ENCODE measurements around the gene GRIK4.

Gene GRIK4

DNA sequence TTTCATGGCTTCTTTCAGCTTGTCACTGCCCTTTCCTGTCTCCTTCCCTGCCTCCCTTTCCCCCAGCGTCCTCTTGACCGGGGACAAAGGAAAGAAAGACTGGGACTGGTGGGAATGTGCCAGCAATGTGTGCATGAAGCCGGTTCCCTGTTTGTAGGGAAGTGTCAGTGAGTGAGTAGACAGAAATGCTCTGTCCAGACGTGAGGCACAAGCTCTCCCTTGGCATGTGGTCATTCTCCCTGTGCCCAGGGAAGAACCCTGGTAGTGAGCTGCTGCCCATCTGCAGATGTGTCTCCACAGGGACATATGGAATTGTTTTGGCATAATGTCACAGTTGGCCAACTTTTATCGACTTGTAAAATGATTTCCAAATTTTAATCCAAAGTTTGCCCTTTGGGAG lies 426.0 kb downstream of the GRIK4 start:
- DNase-seq (ENCODE audit: low spot score): no peak
- no peak for FAIRE-seq

DNA sequence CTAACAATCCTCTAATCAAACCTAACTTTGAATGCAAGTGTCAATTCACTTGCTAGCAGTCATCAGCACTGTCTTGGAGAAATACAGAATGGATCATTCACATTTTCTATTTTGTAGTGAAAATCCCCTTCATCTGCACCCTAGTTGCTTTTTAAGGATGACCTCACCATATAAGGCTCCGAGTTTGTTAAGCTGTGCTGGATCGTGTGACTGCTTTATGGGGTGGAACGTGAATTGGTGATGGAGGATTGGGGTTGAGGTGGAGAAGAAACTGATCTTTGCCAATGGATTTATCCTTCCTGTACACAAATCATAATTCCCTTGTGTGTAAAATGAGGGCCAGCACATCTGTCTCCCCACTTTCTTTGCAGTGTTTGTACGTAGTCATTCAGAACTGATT lies 426.7 kb downstream of the GRIK4 start:
- FAIRE-seq (no peak), DNase-seq (ENCODE audit: low spot score) (no peak)

DNA sequence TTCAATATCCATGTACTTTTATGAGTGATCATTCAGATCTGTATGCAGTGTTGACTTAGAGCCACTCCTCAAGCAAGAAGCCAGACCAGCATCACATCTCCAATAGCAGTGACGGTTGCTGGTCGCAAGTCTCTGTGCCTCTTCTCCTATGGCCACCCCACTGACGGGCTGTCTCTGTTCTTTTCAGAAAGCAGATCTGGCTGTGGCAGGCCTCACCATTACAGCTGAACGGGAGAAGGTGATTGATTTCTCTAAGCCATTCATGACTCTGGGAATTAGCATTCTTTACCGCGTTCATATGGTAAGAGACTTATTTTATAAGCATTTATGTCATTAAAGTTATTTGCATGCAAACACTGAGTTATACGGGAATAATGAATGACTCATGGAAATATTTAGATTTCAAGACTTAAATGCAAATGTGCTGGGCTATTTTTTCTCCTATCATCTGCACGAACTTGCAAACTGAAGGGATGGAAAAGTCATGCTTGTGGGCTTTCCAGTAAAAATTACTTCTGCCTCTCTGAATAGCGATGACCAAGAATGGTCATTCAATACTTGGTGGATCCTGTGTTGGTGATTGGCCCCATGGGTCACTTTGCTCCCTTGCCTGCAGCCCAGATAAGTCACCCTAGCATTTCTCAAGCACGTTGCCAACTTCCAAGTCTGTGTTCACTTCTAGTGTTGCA lies 428.8 kb downstream of the GRIK4 start:
- FAIRE-seq (no peak), DNase-seq (ENCODE audit: low spot score) (no peak)

DNA sequence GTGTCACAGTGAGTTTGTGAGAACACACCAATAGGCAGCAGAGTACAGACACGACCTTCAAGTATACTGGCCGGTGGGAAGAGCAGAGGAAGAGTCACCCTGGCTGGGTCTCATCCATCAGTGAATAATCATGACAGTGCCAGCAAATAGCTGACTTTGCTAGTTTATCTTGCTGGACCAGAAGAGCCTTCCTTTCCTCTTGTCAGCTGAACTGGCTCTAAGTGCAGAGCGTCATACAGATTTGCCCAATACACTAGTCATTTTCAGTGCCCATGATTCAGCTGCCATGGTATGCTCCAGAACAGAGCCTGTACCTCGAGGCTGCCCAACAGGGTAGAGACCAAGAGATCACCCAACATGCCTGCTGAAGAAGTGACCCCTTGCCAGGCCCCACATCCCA lies 429.5 kb downstream of the GRIK4 start:
- no peak for DNase-seq (ENCODE audit: low spot score)
- no peak for FAIRE-seq

DNA sequence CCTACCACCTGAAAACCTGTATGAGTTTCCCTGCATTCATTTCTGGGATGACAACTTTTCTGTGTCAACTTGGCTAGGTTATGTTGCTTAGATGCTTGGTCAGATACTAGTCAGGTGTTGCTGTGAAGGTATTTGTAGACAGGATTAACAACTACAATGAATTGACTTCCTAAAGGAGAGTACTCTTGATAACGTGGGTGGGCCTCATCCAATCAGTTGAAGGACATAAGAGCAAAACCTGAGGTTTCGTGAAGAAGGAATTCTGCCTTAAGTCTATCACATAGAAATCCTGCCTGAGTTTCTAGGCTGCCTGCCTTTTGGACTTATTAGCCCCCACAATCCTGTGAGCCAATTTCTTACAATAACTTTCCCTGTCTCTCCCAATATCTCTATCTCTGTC lies 431.2 kb downstream of the GRIK4 start:
- FAIRE-seq (no peak), DNase-seq (ENCODE audit: low spot score) (no peak)

DNA sequence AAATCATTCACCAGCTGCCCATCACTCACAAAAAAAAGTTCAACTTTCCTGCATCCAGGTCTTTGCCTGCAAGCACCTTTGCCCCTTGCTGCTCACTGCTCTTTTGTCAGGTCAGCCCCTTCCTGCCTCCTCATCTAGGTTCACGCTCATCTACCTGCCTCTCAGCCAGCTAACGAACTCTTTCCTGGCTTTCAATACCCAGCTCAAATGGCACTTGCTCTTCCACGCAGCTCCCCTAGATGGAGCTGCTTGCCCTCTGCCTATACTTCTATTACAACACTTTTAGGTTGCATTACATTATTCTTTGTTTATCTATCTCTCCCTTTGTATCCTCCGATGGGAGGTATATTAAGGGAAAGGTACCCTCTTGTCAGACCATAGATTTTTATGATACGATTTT lies 433.5 kb downstream of the GRIK4 start:
- DNase-seq (ENCODE audit: low spot score): no peak
- FAIRE-seq: no peak

DNA sequence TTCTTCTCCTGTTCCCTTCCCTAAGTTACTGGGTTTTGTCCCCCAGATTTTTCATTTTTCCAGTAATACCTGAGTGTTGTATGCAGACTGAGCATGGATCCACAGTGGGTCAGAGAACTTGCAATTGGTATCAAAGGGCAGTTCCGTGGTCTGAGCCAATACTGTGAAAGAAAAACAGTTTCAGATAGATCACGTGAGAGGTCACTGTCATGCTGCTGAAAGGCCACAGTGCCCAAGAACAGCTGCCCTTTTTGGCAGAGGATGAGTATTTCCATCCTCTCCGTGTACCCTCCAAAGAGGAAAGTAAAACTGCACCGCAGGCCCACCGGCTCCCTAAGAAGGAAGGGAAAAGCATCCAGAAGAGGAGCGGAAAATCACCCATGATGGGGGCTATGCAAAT lies 439.3 kb downstream of the GRIK4 start:
- FAIRE-seq: no peak

DNA sequence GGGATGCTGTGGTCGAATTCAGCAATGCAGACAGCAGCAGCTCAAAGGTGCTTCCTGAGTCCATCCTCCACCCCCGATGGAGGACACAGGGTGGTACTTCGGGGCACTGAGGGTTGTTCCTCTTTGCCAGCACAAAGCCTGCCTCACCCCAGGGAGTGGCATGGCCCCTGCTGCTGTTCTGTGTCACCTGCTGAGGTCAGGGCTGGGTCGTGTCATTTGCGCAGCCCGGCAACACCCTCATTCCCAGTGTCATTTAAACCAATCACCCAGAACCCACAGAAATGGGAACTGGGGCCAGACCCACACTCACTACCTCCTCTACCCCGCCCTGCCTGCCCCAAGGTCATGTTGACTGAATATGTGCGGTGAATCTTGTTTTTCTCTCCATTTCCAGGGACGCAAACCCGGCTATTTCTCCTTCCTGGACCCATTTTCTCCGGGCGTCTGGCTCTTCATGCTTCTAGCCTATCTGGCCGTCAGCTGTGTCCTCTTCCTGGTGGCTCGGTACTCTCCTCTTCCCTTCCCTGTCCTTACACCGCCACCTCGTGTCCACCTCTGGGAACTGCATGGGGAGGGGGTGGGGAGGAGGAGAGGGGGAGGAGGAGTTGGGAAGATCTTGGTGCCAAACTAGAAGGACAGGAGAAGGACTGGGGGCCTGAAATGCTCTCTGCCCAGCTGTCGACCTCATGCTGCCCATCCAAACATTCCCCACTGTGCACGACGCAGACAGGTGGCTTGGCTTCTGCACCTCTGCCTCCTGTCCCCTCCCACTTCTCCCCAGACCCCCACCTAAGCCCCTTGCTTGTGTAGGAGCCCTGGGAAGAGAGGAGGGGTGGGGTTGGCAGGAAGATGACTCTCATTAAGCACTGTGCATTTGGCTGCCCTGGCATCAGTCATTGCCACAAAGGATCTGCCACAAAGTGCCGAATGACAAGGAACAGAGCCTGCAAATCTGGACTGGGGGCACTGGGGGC lies 441.2 kb downstream of the GRIK4 start:
- DNase-seq (ENCODE audit: low spot score) (peak; percentile 78), FAIRE-seq (peak; percentile 79)

More for the DNA sequence above, 439.3 kb downstream of the GRIK4 start:
- no peak for DNase-seq (ENCODE audit: low spot score)

DNA sequence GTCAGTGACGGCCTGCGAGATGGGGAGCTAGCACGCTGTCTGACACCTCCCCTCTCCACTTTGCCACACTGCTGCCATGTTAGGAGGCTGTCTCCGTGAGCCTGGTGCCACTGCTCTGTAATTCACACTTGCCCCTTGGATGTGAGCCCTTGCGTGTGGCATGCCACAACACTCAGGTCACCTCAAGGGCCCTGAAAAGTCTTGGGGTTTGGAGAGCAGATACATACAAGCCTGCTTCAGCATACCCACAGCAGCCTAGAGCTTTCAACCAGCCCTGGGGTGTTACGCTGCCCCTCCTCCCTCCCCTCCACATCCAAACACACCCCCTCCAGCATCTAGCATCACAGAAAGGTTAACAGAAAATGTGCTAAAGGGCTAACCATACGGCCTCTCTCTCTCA lies 442.8 kb downstream of the GRIK4 start:
- no peak for FAIRE-seq
- DNase-seq (ENCODE audit: low spot score): no peak

DNA sequence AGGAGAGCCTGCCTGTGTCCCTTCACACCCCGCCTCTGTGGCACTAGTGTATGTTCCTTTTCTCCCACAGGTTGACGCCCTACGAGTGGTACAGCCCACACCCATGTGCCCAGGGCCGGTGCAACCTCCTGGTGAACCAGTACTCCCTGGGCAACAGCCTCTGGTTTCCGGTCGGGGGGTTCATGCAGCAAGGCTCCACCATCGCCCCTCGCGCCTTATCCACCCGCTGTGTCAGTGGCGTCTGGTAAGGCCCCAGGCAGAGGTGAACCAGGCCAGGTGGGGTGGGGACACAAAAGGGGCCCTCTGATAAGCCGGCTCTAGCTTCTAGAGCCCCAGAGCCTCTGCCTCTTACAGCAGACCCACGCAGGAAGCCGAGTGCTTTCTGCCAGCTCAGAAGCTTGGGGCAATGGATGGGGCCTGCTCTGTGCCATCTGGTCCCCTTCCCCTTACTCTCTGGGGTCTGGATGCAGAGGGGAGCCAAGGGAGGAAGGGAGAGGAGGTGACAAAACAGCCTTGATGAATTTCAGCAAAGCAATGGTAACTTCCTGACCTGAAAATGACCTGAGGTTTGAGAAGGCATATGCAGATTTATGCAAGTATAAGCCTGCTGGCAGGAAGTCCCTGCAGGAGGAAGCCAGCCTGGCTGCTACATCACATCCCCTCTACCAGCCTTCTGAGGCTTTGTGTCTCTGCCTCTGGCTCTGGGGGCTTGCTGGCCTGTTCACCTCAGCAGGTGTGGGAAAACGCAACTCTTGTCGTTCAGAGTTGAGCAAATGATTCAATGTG lies 445.4 kb downstream of the GRIK4 start:
- no peak for FAIRE-seq
- no peak for DNase-seq (ENCODE audit: low spot score)

DNA sequence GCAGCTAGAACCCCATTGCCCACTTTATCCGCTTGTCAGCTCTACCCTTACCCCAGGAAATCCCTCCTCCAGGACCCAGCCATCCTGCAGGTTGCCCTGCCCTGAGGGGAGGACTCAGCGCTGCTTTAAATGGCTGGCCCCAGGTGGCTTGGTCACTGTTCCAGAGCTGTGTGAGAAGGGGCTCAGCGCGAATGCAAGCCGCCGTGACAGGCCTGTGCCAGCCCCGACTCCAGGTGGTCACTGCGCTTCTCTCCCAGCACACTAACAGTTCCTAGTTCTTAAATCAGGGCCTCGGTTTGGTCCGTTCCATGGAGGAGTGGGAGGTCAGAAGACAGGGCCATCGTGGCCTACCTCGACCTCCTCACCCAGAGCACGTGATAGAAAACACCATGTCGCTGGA lies 446.6 kb downstream of the GRIK4 start:
- DNase-seq (ENCODE audit: low spot score) (no peak), FAIRE-seq (no peak)

DNA sequence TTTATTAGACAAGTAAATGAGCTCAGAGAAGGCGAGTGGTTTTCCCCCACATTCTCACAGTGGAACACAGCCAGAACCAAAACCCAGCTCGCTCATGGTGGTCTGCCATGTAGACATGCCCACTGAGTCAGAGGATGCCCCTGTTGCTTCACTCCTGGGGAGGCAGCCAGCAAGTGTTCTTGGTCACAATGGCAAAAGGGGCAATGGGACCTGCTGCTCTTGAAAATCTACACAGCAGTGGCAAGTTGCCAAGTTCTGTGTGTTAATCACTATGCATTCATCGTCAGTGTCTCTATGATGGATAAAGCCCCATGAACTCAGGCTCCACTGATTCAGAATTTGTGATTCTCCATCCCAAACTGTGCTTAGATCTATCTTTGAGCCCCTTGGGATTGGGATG lies 447.6 kb downstream of the GRIK4 start:
- no peak for DNase-seq (ENCODE audit: low spot score)
- no peak for FAIRE-seq

DNA sequence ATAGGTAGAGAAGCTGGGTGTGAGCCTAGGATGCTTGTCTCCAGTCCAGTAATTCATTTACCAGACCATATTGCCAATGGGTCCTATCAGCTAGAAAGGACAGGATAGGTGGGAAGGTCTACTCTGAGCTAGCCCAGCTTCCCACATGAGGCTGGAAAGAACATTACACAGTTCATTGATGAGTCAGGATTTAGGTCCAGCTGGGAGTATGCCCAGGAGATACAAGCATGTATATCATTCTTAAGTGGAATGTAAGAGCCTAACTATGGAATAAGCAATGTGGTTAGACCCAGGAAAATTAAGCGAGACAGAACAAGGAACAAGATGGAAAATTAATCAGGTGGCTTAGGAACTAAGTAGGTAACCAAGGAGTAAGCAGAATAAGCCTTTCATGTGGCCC lies 453.3 kb downstream of the GRIK4 start:
- DNase-seq (ENCODE audit: low spot score) (no peak), FAIRE-seq (no peak)

DNA sequence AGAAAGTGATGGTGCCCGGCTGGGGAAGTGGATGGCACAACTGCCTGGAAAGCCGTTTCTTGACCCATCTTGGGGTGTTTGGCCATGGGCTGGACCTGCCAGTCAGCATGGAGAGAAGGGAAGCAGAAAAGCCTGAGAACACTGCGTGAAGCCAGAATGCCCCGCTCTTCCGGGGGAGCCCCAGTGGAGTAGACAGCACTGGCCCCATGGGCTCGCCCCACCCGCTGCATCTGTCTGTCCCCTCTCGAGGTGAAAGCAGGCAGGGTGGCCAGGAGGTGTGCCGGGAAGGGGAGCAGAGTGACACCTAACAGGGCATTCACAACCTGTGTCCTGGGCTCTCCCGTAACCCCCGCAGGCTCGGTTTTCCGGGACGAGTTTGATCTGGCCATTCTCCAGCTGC lies 455.3 kb downstream of the GRIK4 start:
- no peak for FAIRE-seq
- DNase-seq (ENCODE audit: low spot score): no peak

DNA sequence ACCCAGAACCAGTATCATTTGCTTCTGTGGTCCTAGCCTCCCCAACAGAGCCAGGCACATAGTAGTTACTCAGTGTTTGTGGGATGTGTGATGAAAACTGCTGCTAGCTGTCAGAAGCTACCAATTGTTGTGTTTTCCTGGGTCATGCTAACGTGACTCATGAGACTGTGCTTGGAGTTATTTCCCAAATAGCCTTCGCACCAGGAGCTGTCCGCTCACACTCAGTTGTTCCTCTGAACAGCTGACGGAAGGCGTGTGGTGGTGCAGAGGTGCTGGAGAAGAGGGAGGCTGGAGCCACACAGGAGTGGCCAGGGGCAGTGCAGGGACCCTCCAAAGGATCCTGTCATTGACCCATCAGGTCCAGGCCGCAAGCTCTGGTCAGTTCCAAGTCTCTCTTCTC lies 458.4 kb downstream of the GRIK4 start:
- FAIRE-seq (no peak), DNase-seq (ENCODE audit: low spot score) (no peak)

DNA sequence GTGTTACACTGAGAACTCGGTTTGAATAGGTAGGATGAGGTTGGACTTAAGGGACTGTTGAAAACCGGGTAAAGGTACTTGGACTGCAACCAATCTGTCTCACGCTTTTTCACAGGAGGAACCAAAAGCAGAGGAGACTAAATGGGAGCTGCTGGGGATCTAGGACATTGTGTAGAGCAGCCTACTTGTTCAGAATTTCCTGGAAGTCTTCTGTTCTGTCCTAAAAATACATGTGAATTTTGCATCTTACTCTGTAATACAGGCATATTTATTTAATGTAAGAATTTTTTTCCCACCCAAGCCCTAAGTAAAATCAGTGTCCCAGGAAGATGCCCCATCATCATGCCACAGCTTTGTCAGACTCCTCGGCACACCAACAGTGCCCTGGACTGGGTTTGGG lies 460.3 kb downstream of the GRIK4 start:
- no peak for FAIRE-seq
- no peak for DNase-seq (ENCODE audit: low spot score)

DNA sequence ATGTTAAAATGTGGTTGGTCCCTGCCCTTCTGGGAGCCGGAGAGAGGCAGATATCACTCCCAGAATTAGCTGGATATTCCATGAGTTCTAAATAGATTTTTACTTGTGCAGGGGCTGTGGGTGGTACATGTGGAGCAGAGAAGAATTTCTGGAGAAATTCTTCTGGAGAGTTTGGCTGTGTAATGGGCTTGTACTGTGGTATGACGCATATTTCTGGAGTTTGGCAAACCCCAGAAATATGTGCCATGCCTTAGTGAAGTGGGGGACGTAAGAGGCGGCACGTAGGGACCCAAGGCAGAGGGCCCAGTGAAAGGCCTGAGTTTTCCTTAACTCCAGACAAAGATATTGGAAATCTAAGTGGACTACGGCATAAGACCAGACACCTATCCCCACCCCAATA lies 461.1 kb downstream of the GRIK4 start:
- DNase-seq (ENCODE audit: low spot score) (no peak), FAIRE-seq (no peak)

DNA sequence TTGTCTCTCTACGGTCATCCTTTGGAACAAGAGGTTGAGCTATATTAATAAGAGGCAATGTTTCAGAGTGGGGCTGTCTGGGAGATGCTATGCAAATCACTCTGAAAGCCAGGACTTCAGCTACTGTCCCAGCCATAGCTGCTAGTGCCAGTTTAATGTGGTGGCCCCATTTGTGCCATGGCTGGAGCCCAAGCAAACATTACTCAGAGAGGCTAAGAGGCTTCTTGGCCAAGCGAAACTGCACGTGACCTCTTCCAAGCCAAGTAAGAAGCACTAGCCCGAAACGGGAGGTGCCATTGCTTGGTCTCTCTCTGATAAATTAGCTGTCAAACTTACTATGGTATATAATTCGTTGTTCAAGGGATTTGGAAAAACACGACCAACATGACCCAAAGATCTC lies 462.0 kb downstream of the GRIK4 start:
- DNase-seq (ENCODE audit: low spot score): no peak
- no peak for FAIRE-seq

DNA sequence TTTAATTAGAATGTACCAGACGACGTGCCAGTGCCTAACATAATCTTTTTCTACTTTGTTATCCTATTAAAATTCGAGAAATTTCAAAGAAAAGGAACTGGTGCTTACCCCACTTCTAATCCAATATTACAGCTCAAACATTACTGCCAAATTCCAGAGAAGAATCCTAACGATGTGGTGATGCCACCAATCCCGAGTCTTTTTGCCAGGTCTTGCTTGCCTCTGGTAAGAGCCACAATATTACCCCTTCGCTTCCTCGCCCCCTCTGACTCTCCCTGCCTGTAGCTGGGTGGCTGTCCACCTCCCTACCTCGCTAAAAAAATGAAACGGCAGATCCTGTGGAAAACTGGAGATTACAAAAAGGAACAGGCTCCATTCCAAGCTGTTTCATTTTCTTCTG lies 462.9 kb downstream of the GRIK4 start:
- no peak for FAIRE-seq

DNA sequence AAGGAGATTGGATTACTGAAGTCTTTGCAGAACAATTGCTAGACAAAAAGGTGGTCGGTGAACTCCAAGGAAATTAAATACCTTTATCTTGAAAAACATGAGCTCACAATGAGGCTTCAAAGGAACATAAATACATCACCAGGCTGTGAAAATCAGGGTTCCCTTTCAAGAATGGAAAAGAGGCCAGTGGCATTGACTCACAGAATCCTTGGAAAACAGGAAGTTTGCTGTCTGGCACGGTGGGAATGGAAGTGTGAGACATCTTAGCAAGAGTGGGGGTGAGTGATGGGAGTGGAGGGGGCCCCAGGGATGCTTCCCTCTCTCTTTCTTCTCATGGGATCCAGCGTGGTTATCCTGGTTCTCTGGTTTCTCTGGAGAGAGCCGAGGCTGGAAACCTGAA lies 463.4 kb downstream of the GRIK4 start:
- FAIRE-seq (no peak), DNase-seq (ENCODE audit: low spot score) (no peak)

More for the DNA sequence above, 462.9 kb downstream of the GRIK4 start:
- no peak for DNase-seq (ENCODE audit: low spot score)

DNA sequence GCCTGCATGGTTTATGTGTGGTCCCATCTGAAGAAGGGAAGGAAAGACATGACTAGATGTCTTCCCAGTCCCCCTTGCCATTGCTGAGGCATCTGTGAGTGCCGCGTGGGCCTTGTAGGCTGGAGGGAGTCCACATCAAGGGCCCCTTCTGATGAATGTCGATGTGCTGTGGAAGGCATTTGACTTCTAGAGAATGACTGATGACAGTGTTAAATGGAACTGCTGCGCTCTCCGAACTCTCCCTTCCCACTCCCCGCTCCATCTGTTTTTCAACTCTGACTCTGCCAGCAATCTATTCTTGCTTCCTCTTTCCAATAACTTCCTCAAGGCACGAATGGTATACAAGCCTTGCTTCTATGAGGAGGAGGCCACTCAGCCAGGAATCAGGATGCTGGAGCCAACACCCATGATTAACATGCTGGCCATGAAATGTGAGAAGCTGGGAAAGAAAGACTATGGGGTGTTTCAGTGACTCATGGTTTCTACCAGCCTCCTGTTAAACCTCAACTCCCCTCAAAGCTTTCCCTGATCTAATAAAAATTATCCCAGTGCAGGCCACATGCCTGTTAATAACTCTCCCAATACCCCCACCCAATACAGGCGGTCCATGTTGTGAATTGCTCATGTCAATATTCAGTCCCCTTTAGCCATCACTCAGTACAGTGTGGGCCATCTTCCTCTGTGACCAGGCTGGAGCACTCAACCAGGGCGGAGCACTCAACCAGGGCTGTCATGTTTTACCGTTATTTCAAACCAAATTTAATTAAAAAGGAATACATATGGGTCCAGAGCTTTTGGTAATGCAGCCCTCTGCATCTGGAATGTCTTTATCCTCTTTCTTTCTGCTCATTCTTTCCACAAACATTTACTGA lies 466.0 kb downstream of the GRIK4 start:
- no peak for FAIRE-seq
- no peak for DNase-seq (ENCODE audit: low spot score)
